Measurements from ENCODE around the gene POLE.

The POLE gene

DNA sequence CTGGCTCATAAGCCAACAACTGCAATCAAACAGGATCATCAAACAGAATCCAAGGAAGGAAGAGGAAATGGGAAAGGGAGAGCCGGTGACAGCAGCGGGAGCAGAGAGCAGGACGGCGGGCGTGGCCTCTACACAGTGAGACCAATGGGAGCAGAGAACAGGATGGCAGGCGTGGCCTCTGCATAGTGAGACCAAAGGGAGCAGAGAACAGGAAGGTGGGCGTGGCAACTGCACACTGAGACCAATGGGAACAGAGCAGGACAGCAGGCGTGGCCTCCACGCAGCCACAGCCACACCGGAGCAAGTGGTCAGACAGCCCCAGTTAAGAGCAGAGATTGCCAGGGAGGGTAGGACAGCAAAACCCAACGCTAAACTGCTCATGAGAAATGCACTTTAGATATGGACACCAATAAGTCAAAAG lies 93.2 kb downstream of the POLE start (continued):
- TF ChIP-seq, protein P1, sequence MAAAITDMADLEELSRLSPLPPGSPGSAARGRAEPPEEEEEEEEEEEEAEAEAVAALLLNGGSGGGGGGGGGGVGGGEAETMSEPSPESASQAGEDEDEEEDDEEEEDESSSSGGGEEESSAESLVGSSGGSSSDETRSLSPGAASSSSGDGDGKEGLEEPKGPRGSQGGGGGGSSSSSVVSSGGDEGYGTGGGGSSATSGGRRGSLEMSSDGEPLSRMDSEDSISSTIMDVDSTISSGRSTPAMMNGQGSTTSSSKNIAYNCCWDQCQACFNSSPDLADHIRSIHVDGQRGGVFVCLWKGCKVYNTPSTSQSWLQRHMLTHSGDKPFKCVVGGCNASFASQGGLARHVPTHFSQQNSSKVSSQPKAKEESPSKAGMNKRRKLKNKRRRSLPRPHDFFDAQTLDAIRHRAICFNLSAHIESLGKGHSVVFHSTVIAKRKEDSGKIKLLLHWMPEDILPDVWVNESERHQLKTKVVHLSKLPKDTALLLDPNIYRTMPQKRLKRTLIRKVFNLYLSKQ (tag by site-specific recombination; IDR thresholded peaks at IDR 0.05; ENCODE audit: borderline replicate concordance), result no peak
- TF ChIP-seq REPIN1 (tag by site-specific recombination; IDR thresholded peaks at IDR 0.05; ENCODE audit: low read depth) (no peak), OVOL3 (tag by site-specific recombination; IDR thresholded peaks at IDR 0.05) (no peak), ZNF174 (tag by site-specific recombination; IDR thresholded peaks at IDR 0.05) (no peak)

DNA sequence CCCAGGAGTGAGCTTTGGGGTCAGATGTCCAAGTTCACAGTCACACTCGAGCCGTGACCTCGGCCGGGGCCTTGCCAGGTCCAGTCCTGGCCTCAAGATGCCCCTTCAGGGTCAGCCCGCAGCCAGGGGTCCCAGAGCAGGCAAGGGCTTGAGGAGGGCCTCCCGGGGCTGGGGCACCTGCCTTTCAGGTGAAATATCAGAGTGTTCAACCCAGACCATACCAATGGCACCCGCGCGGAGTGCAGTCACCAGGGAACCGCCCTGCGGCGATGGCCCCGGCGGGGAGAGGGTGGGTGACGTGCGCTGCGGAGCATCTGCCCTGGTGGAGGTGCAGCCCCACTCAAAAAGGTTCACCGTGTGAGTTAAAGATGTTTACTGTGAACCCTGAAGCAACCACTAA lies 93.6 kb downstream of the POLE start:
- ChIA-PET POLR2A (no interaction called here), CTCF (interaction anchor here (1.4 kb wide), 1 partner anchor 180 kb away, joined by 4 read pairs; no protein-coding TSS in a partner anchor)
- TF ChIP-seq, protein P2, sequence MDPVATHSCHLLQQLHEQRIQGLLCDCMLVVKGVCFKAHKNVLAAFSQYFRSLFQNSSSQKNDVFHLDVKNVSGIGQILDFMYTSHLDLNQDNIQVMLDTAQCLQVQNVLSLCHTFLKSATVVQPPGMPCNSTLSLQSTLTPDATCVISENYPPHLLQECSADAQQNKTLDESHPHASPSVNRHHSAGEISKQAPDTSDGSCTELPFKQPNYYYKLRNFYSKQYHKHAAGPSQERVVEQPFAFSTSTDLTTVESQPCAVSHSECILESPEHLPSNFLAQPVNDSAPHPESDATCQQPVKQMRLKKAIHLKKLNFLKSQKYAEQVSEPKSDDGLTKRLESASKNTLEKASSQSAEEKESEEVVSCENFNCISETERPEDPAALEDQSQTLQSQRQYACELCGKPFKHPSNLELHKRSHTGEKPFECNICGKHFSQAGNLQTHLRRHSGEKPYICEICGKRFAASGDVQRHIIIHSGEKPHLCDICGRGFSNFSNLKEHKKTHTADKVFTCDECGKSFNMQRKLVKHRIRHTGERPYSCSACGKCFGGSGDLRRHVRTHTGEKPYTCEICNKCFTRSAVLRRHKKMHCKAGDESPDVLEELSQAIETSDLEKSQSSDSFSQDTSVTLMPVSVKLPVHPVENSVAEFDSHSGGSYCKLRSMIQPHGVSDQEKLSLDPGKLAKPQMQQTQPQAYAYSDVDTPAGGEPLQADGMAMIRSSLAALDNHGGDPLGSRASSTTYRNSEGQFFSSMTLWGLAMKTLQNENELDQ (tag by site-specific recombination; IDR thresholded peaks at IDR 0.05; ENCODE audit: low read depth), result no peak
- no peak for TF ChIP-seq ZNF146 (tag by site-specific recombination; IDR thresholded peaks at IDR 0.05)
- no peak for TF ChIP-seq FEZF1 (tag by site-specific recombination; IDR thresholded peaks at IDR 0.05)
- no peak for TF ChIP-seq ZNF600 (tag by site-specific recombination; IDR thresholded peaks at IDR 0.05)
- no peaks in the 10 kb centered on the region for H3K36me3 ChIP-seq (ENCODE audit: control insufficient read depth in 2 of 2, insufficient read depth in 1 of 2, low read length in 2 of 2)
- 0 out of 2 replicates have a peak, but pooled peaks cover 3% of the 10 kb centered on the region for H3K4me1 ChIP-seq (ENCODE audit: control insufficient read depth, insufficient read depth, low read length)
- no peaks in the 10 kb centered on the region for H3K9me3 ChIP-seq (ENCODE audit: control insufficient read depth, insufficient read depth, low read depth, low read length)
- no peak overlapping the region for H3K4me3 ChIP-seq (ENCODE audit: low read depth, low read length)
- H3K27ac ChIP-seq (ENCODE audit: extremely low read depth, low read depth, low read length), result no peak overlapping the region

DNA sequence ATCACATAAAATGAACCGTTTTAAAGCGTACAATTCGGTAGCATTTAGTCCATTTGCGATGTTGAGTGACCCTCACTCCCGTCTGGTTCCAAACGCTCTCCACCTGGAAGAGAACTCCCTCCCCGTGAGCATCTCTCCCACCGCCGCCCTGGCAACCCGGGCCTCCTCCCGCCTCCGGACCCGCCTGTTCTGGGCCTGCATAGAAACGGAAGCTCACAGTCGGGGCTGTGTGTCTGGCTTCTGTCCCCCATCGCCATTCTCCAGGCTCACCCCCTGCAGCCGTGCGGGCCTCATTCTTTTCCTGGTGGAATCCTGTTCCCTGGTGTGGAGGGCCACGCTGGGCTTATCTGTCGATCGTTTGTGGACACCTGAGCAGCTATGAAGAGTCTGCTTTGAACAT lies 94.1 kb downstream of the POLE start:
- Histone ChIP-seq H3K9me3 (ENCODE audit: control insufficient read depth, insufficient read depth, low read depth, low read length) (no peaks in the 10 kb centered on the region), H3K4me1 (ENCODE audit: control insufficient read depth, insufficient read depth, low read length) (0 out of 2 replicates have a peak, but pooled peaks cover 3% of the 10 kb centered on the region), H3K36me3 (ENCODE audit: control insufficient read depth in 2 of 2, insufficient read depth in 1 of 2, low read length in 2 of 2) (no peaks in the 10 kb centered on the region), H3K4me3 (ENCODE audit: low read depth, low read length) (no peak overlapping the region), H3K27ac (ENCODE audit: extremely low read depth, low read depth, low read length) (no peak overlapping the region)
- TF ChIP-seq ZFHX2 (tag by site-specific recombination; conservative IDR thresholded peaks at IDR 0.05) (0 out of 2 replicates have a peak, but pooled peaks have one; percentile 12), ZNF302 (tag by site-specific recombination; IDR thresholded peaks at IDR 0.05; ENCODE audit: low read depth) (no peak)
- ChIA-PET CTCF (no interaction called here), POLR2A (no interaction called here)

DNA sequence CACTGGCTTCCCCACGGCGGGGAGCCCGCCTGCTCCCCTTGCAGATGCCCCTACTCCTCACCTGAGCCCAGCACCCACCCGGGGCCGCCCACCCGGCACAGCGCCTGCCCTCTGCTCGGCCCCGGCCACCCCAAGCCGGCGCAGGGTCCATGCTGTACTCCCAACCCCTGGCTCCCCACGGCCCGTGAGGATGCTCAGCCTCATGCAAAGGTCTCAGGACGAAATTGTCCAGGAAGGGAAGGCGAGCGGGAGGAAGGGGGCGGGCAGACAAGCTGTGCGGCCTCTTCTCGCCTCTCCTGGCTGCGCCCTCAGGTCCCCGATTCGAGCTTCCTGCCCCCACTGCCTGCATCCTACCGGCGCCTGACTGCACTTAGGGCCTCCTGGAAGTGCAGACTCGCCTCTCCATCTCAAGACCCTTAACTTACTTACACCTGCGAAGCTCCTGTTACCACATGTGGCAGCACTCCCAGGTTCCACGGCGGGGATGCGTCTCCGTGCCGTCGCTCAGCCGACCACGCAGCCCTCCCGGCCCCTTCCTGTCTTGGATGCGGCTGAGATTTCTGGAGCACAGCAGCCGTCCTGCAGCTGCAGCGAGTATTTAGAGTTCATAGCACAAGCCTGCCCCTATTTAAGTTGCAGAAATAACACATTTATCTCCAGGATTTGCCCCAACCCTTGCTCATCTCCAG lies 94.7 kb downstream of the POLE start:
- POLR2A ChIA-PET, result no interaction called here
- Histone ChIP-seq H3K9me3 (ENCODE audit: control insufficient read depth, insufficient read depth, low read depth, low read length) (no peaks in the 10 kb centered on the region), H3K4me1 (ENCODE audit: control insufficient read depth, insufficient read depth, low read length) (0 out of 2 replicates have a peak, but pooled peaks cover 1% of the 10 kb centered on the region), H3K36me3 (ENCODE audit: control insufficient read depth in 2 of 2, insufficient read depth in 1 of 2, low read length in 2 of 2) (no peaks in the 10 kb centered on the region), H3K4me3 (ENCODE audit: low read depth, low read length) (no peak overlapping the region), H3K27ac (ENCODE audit: extremely low read depth, low read depth, low read length) (no peak overlapping the region)
- CTCF ChIA-PET, result interaction anchor here (0.6 kb wide), 1 partner anchor 7 kb away, joined by 3 read pairs; no protein-coding TSS in a partner anchor
- TF ChIP-seq ZNF404 (tag by site-specific recombination; IDR thresholded peaks at IDR 0.05), result no peak
- TF ChIP-seq, protein P3, sequence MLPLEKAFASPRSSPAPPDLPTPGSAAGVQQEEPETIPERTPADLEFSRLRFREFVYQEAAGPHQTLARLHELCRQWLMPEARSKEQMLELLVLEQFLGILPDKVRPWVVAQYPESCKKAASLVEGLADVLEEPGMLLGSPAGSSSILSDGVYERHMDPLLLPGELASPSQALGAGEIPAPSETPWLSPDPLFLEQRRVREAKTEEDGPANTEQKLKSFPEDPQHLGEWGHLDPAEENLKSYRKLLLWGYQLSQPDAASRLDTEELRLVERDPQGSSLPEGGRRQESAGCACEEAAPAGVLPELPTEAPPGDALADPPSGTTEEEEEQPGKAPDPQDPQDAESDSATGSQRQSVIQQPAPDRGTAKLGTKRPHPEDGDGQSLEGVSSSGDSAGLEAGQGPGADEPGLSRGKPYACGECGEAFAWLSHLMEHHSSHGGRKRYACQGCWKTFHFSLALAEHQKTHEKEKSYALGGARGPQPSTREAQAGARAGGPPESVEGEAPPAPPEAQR (tag by site-specific recombination; IDR thresholded peaks at IDR 0.05), result no peak
- no peak for TF ChIP-seq ZNF48 (tag by site-specific recombination; IDR thresholded peaks at IDR 0.05)
- TF ChIP-seq ZBTB7A (tag by site-specific recombination; IDR thresholded peaks at IDR 0.05; ENCODE audit: low read depth), result no peak
- no peak for TF ChIP-seq ZFP3 (tag by site-specific recombination; IDR thresholded peaks at IDR 0.05; ENCODE audit: low read depth)
- TF ChIP-seq ZNF423 (tag by site-specific recombination; IDR thresholded peaks at IDR 0.05), result no peak
- no peak for TF ChIP-seq ZNF354C (tag by site-specific recombination; IDR thresholded peaks at IDR 0.05; ENCODE audit: borderline replicate concordance, low read depth)
- no peak for TF ChIP-seq ZNF140 (tag by site-specific recombination; IDR thresholded peaks at IDR 0.05)
- TF ChIP-seq, protein P4, sequence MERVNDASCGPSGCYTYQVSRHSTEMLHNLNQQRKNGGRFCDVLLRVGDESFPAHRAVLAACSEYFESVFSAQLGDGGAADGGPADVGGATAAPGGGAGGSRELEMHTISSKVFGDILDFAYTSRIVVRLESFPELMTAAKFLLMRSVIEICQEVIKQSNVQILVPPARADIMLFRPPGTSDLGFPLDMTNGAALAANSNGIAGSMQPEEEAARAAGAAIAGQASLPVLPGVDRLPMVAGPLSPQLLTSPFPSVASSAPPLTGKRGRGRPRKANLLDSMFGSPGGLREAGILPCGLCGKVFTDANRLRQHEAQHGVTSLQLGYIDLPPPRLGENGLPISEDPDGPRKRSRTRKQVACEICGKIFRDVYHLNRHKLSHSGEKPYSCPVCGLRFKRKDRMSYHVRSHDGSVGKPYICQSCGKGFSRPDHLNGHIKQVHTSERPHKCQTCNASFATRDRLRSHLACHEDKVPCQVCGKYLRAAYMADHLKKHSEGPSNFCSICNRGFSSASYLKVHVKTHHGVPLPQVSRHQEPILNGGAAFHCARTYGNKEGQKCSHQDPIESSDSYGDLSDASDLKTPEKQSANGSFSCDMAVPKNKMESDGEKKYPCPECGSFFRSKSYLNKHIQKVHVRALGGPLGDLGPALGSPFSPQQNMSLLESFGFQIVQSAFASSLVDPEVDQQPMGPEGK (tag by site-specific recombination; IDR thresholded peaks at IDR 0.05), result no peak
- TF ChIP-seq ZNF16 (tag by site-specific recombination; IDR thresholded peaks at IDR 0.05; ENCODE audit: low read depth), result no peak

All from HEK293 (cell line).